Inflammatory macrophage treated with lipopolysaccharide for 1 hour (primary cell): ENCODE data around the gene IQSEC1.
"Not testable (repeated sequence)": the region's sequence is repeated elsewhere in the genome, so short reads cannot be mapped to it uniquely, and the experiment has no call there.

Experiments used
- DNase-seq, 2 donors: peaks; one replicate each; pipeline ENCODE4 v3.0.0-alpha.2; 2020 to 2022

Gene IQSEC1

GRCh38 chr3:12884790-12885582 lies 188.2 kb downstream of the IQSEC1 start:
- DNase-seq, result no peak

- no peak for DNase-seq
Measured at GRCh38 chr3:12884186-12884680, 189.0 kb downstream of the IQSEC1 start.

GRCh38 chr3:12882336-12883310 lies 190.6 kb downstream of the IQSEC1 start:
- DNase-seq, result no peak

- not testable (repeated sequence) for DNase-seq
Measured at GRCh38 chr3:12881858-12882257, 191.4 kb downstream of the IQSEC1 start.

GRCh38 chr3:12879191-12879815 lies 193.9 kb downstream of the IQSEC1 start:
- no peak for DNase-seq

- not testable (repeated sequence) for DNase-seq
Measured at GRCh38 chr3:12878758-12879157, 194.5 kb downstream of the IQSEC1 start.

GRCh38 chr3:12878141-12878574 lies 195.1 kb downstream of the IQSEC1 start:
- DNase-seq, result no peak

- no peak for DNase-seq
Measured at GRCh38 chr3:12877040-12877439, 196.2 kb downstream of the IQSEC1 start.

GRCh38 chr3:12875857-12876836 lies 197.1 kb downstream of the IQSEC1 start:
- DNase-seq, result no peak

GRCh38 chr3:12871404-12871983 lies 201.7 kb downstream of the IQSEC1 start:
- DNase-seq, result no peak

GRCh38 chr3:12870942-12871341 lies 202.3 kb downstream of the IQSEC1 start:
- DNase-seq, result peak; percentile 54 to 59

- DNase-seq, result no peak
Measured at GRCh38 chr3:12869035-12869621, 204.1 kb downstream of the IQSEC1 start.

GRCh38 chr3:12868039-12869034 lies 204.9 kb downstream of the IQSEC1 start:
- peak; percentile 92 to 94 for DNase-seq

GRCh38 chr3:12866836-12867235 lies 206.4 kb downstream of the IQSEC1 start:
- no peak for DNase-seq

- no peak for DNase-seq
Measured at GRCh38 chr3:12865271-12865670, 208.0 kb downstream of the IQSEC1 start.

- no peak for DNase-seq
Measured at GRCh38 chr3:12862387-12862786, 210.8 kb downstream of the IQSEC1 start.

GRCh38 chr3:12861611-12862010 lies 211.6 kb downstream of the IQSEC1 start:
- DNase-seq, result no peak

GRCh38 chr3:12859840-12860239 lies 213.4 kb downstream of the IQSEC1 start:
- DNase-seq, result peak; percentile 20 to 55

- no peak for DNase-seq
Measured at GRCh38 chr3:12856626-12857025, 216.6 kb downstream of the IQSEC1 start.

- DNase-seq, result no peak
Measured at GRCh38 chr3:12854565-12854964, 218.7 kb downstream of the IQSEC1 start.
